ENCODE results near the gene SCN4B.

- no peak for TF ChIP-seq CTCF (IDR thresholded peaks at IDR 0.05; ENCODE audit: insufficient read depth, low read length)
- TF ChIP-seq POLR2AphosphoS5 (IDR thresholded peaks at IDR 0.05; ENCODE audit: low read depth) = no peak
- TF ChIP-seq REST (IDR thresholded peaks at IDR 0.05; ENCODE audit: insufficient replicate concordance, low read depth) = no peak
These were observed 40.9 kb downstream of the SCN4B start for GRCh38 chr11:118111744-118112035.
